ENCODE data around the gene ATP2A1. TPM values are rescaled to one million over a fixed set of nuclear protein-coding genes. Genes with fewer than 3 reads are reported as not detected.

Gene ATP2A1
- polyA plus RNA-seq, 2 of the 4 experiments (the other 2 are of a cell fraction), result 0.96 to 5.2 TPM

- H3K9me3 ChIP-seq, result no peaks in the 10 kb centered on the region
- ChIA-PET POLR2A (no interaction called here), CTCF (interaction anchor here (0.8 to 2.2 kb wide), 3 partner anchors 15 to 40 kb away, joined by 3 to 7 read pairs (median 4); no protein-coding TSS in a partner anchor)
- ATAC-seq (peak in 1 of 2 experiments; percentile 13; a peak in 2 of 6 replicates), FAIRE-seq (no peak), DNase-seq (ENCODE audit: low read depth in 1 of 2, low spot score in 1 of 2) (no peak)
- H3K4me1 ChIP-seq, result peaks cover 2% of the 10 kb centered on the region; the same call in 1 of the 3 replicates
- H3K4me3 ChIP-seq, result no peak overlapping the region
- H3K4me2 ChIP-seq, result no peak overlapping the region
- no peak for TF ChIP-seq ESRRA (IDR thresholded peaks at IDR 0.05; ENCODE audit: borderline replicate concordance, low read length)
- no peak for TF ChIP-seq HOXA7 (CRISPR knock-in tag; IDR thresholded peaks at IDR 0.05)
- TF ChIP-seq JUNB (IDR thresholded peaks at IDR 0.05), result no peak
- no peak for TF ChIP-seq USF2 (IDR thresholded peaks at IDR 0.05)
- no peak for TF ChIP-seq HEYL (CRISPR knock-in tag; IDR thresholded peaks at IDR 0.05)
- no peak for TF ChIP-seq RARB (CRISPR knock-in tag; IDR thresholded peaks at IDR 0.05)
- no peak for TF ChIP-seq EP300 (IDR thresholded peaks at IDR 0.05)
- TF ChIP-seq MYC (IDR thresholded peaks at IDR 0.05; ENCODE audit: borderline replicate concordance, low read length), result no peak
- TF ChIP-seq EHF (CRISPR knock-in tag; IDR thresholded peaks at IDR 0.05), result no peak
- TF ChIP-seq KDM5A (IDR thresholded peaks at IDR 0.05), result no peak
- WGBS (ENCODE audit: missing lambda C conversion rate), result 89% methylated on average over 3 of the region's 9 CpGs
- no peak overlapping the region for H3K27ac ChIP-seq
These were observed 27.0 kb downstream of the ATP2A1 start for GRCh38 chr16:28905229-28905754.

- Histone ChIP-seq H3K4me1 (peaks cover 8% of the 10 kb centered on the region; the same call in 1 of the 3 replicates), H3K4me3 (no peak overlapping the region), H3K4me2 (no peak overlapping the region), H3K9me3 (no peaks in the 10 kb centered on the region), H3K27ac (no peak overlapping the region)
- 92% methylated on average over 21 of the region's 24 CpGs for WGBS (ENCODE audit: missing lambda C conversion rate)
- CTCF ChIA-PET, result interaction anchor here (0.8 to 6.8 kb wide), 3 partner anchors 15 to 40 kb away, joined by 3 to 41 read pairs (median 7); no protein-coding TSS in a partner anchor
- POLR2A ChIA-PET, result no interaction called here
- no peak for DNase-seq (ENCODE audit: low read depth in 1 of 2, low spot score in 1 of 2)
- ATAC-seq, result no peak
- no peak for FAIRE-seq
- TF ChIP-seq USF2 (IDR thresholded peaks at IDR 0.05), result no peak
- TF ChIP-seq, protein P1, sequence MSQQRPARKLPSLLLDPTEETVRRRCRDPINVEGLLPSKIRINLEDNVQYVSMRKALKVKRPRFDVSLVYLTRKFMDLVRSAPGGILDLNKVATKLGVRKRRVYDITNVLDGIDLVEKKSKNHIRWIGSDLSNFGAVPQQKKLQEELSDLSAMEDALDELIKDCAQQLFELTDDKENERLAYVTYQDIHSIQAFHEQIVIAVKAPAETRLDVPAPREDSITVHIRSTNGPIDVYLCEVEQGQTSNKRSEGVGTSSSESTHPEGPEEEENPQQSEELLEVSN (IDR thresholded peaks at IDR 0.05; ENCODE audit: borderline replicate concordance, low read depth), result no peak
- TF ChIP-seq TP53 (CRISPR knock-in tag; IDR thresholded peaks at IDR 0.05), result no peak
- TF ChIP-seq CBX8 (IDR thresholded peaks at IDR 0.05), result no peak
- no peak for TF ChIP-seq RFX5 (IDR thresholded peaks at IDR 0.05)
- no peak for TF ChIP-seq REST (IDR thresholded peaks at IDR 0.05)
- no peak for TF ChIP-seq KDM1A (IDR thresholded peaks at IDR 0.05; ENCODE audit: low read depth)
- no peak for TF ChIP-seq BHLHE40 (IDR thresholded peaks at IDR 0.05; ENCODE audit: low read depth, low read length)
- TF ChIP-seq, protein P2, sequence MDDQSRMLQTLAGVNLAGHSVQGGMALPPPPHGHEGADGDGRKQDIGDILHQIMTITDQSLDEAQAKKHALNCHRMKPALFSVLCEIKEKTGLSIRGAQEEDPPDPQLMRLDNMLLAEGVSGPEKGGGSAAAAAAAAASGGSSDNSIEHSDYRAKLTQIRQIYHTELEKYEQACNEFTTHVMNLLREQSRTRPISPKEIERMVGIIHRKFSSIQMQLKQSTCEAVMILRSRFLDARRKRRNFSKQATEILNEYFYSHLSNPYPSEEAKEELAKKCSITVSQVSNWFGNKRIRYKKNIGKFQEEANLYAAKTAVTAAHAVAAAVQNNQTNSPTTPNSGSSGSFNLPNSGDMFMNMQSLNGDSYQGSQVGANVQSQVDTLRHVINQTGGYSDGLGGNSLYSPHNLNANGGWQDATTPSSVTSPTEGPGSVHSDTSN (IDR thresholded peaks at IDR 0.05), result no peak
- TF ChIP-seq EHMT2 (IDR thresholded peaks at IDR 0.05; ENCODE audit: low read depth), result no peak
- no peak for TF ChIP-seq POLR2A (IDR thresholded peaks at IDR 0.05; ENCODE audit: low read length)
- no peak for TF ChIP-seq POLR2AphosphoS2 (conservative IDR thresholded peaks at IDR 0.05; ENCODE audit: low read length)
- TF ChIP-seq FOSB (CRISPR knock-in tag; IDR thresholded peaks at IDR 0.05), result no peak
- no peak for TF ChIP-seq FOXS1 (CRISPR knock-in tag; IDR thresholded peaks at IDR 0.05)
- TF ChIP-seq, protein P3, sequence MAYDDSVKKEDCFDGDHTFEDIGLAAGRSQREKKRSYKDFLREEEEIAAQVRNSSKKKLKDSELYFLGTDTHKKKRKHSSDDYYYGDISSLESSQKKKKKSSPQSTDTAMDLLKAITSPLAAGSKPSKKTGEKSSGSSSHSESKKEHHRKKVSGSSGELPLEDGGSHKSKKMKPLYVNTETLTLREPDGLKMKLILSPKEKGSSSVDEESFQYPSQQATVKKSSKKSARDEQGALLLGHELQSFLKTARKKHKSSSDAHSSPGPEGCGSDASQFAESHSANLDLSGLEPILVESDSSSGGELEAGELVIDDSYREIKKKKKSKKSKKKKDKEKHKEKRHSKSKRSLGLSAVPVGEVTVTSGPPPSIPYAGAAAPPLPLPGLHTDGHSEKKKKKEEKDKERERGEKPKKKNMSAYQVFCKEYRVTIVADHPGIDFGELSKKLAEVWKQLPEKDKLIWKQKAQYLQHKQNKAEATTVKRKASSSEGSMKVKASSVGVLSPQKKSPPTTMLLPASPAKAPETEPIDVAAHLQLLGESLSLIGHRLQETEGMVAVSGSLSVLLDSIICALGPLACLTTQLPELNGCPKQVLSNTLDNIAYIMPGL (CRISPR knock-in tag; IDR thresholded peaks at IDR 0.05; ENCODE audit: borderline replicate concordance), result no peak
These were observed 27.6 kb downstream of the ATP2A1 start for GRCh38 chr16:28905800-28906372.
